ENCODE data around the gene SPTLC1. TPM values are rescaled to one million over a fixed set of nuclear protein-coding genes. Genes with fewer than 3 reads are reported as not detected.

Gene SPTLC1
- total and polyA plus RNA-seq, 2 of the 8 experiments (the other 6 are each of a cell fraction or from before 2014, with no cell fraction given), result 34.2 to 62.1 TPM

- TF ChIP-seq RNF2 (IDR thresholded peaks at IDR 0.05; ENCODE audit: borderline replicate concordance, low read depth, low read length, missing control alignments, poor library complexity, severe bottlenecking) (no peak), MAFK (IDR thresholded peaks at IDR 0.05; ENCODE audit: low read depth, low read length) (no peak), ATF3 (IDR thresholded peaks at IDR 0.05; ENCODE audit: insufficient read depth, low read depth, low read length) (no peak), BCL11A (IDR thresholded peaks at IDR 0.05; ENCODE audit: low read depth in 2 of 2, low read length in 2 of 2) (no peak), KDM1A (IDR thresholded peaks at IDR 0.05; ENCODE audit: borderline replicate concordance, low read length) (no peak), SP4 (IDR thresholded peaks at IDR 0.05; ENCODE audit: low read length) (0 out of 2 replicates have a peak, but pooled peaks have one; percentile 45), KDM4A (IDR thresholded peaks at IDR 0.05; ENCODE audit: low read depth, low read length, severe bottlenecking) (no peak), HDAC6 (IDR thresholded peaks at IDR 0.05; ENCODE audit: low read depth, low read length) (no peak), TEAD4 (IDR thresholded peaks at IDR 0.05; ENCODE audit: low read depth, low read length) (peak; percentile 60), SIN3A (conservative IDR thresholded peaks at IDR 0.05 in 1 of 2, IDR thresholded peaks at IDR 0.05 in 1 of 2; ENCODE audit: low read depth in 1 of 2, low read length in 2 of 2) (peak; percentile 99), RFX5 (IDR thresholded peaks at IDR 0.05; ENCODE audit: borderline replicate concordance, low read depth, low read length) (no peak), CTBP2 (IDR thresholded peaks at IDR 0.05; ENCODE audit: borderline replicate concordance, insufficient read depth, insufficient read length, low read length) (no peak), POU5F1 (IDR thresholded peaks at IDR 0.05; ENCODE audit: low read depth, low read length) (no peak), GTF2F1 (IDR thresholded peaks at IDR 0.05; ENCODE audit: borderline replicate concordance, low read depth, low read length) (no peak), KDM5A (IDR thresholded peaks at IDR 0.05; ENCODE audit: low read length) (no peak), TAF1 (IDR thresholded peaks at IDR 0.05; ENCODE audit: low read depth, low read length) (no peak), ASH2L (IDR thresholded peaks at IDR 0.05; ENCODE audit: low read length) (no peak), TBP (IDR thresholded peaks at IDR 0.05; ENCODE audit: low read depth, low read length) (no peak), ATF2 (IDR thresholded peaks at IDR 0.05; ENCODE audit: low read length) (no peak), TAF7 (optimal IDR thresholded peaks at IDR 0.05; ENCODE audit: borderline replicate concordance, low read depth, low read length) (no peak), SRF (IDR thresholded peaks at IDR 0.05; ENCODE audit: low read depth, low read length) (no peak), ZNF274 (IDR thresholded peaks at IDR 0.05; ENCODE audit: borderline replicate concordance, extremely low read depth, low read length) (no peak), CEBPB (IDR thresholded peaks at IDR 0.05; ENCODE audit: low read depth, low read length) (no peak)
Observed at GRCh38 chr9:92140074-92140753, 25.0 kb upstream of the SPTLC1 start (continued).
